HepG2 (cell line): ENCODE results near the gene RPS14. TPM values are rescaled to one million over a fixed set of nuclear protein-coding genes. Genes with fewer than 3 reads are reported as not detected.

Source experiments
- ATF7 ChIP-seq, 2 experiments: fragments of 450-650 bp in 1 of 2; sonication (generic) in 1 of 2; formaldehyde crosslinking in 1 of 2; IDR thresholded peaks; 2 replicates each; pipeline versions ENCODE4 v1.4.0 to v1.6.1; 2016 to 2020; ENCODE audit warnings: antibody characterized with exemption in 1 of 2, mild to moderate bottlenecking in 1 of 2, missing genetic modification reagents in 1 of 2
- CC2D1A ChIP-seq: sonication (generic); formaldehyde crosslinking; IDR thresholded peaks from 2 replicates; pipeline ENCODE4 v1.8.1; 2023; ENCODE audit warnings: mild to moderate bottlenecking, missing genetic modification reagents
- EP300 ChIP-seq, 3 experiments: sonication (generic) in 1 of 3; formaldehyde crosslinking in 1 of 3; IDR thresholded peaks; 2 replicates each; pipeline versions ENCODE4 v1.5.1 to v1.6.1; 2011 to 2020; ENCODE audit warnings: low read depth in 2 of 3, low read length in 2 of 3, borderline replicate concordance in 1 of 3, improper control_type of control experiment in 1 of 3, mild to moderate bottlenecking in 1 of 3, missing genetic modification reagents in 1 of 3, moderate library complexity in 1 of 3
- GRHL1 ChIP-seq: sonication (generic); formaldehyde crosslinking; conservative IDR thresholded peaks from 2 replicates; pipeline ENCODE4 v1.8.0; 2022; ENCODE audit warnings: missing genetic modification reagents
- HNRNPH1 ChIP-seq: fragments of 200-400 bp; formaldehyde crosslinking; optimal IDR thresholded peaks from 2 replicates; pipeline ENCODE3; 2017; ENCODE audit warnings: mild to moderate bottlenecking, low read depth, low read length
- IRX3 ChIP-seq: sonication (generic); formaldehyde crosslinking; IDR thresholded peaks from 2 replicates; pipeline ENCODE4 v1.8.1; 2023; ENCODE audit warnings: mild to moderate bottlenecking, low read depth, missing genetic modification reagents, borderline replicate concordance
- MIER2 ChIP-seq: IDR thresholded peaks from 2 replicates; pipeline ENCODE4 v1.6.1; 2016; ENCODE audit warnings: missing biosample characterization, missing genetic modification reagents
- RAD51 ChIP-seq: fragments of 450-650 bp; IDR thresholded peaks from 2 replicates; pipeline ENCODE4 v1.6.1; 2016; ENCODE audit warnings: borderline replicate concordance
- RARA ChIP-seq: IDR thresholded peaks from 2 replicates; pipeline ENCODE4 v1.6.1; 2016; ENCODE audit warnings: missing genetic modification reagents, missing compliant biosample characterization
- RXRB ChIP-seq: IDR thresholded peaks from 2 replicates; pipeline ENCODE4 v1.6.1; 2016; ENCODE audit warnings: borderline replicate concordance, missing genetic modification reagents, missing compliant biosample characterization
- SOX6 ChIP-seq, 2 experiments: fragments of 450-650 bp in 1 of 2; sonication (generic) in 1 of 2; formaldehyde crosslinking in 1 of 2; IDR thresholded peaks; 2 replicates each; pipeline versions ENCODE4 v1.4.0 to v1.6.1; 2017 to 2020; ENCODE audit warnings: antibody characterized with exemption in 1 of 2, mild to moderate bottlenecking in 1 of 2, missing genetic modification reagents in 1 of 2
- TGIF2 ChIP-seq: IDR thresholded peaks from 2 replicates; pipeline ENCODE4 v1.6.1; 2016; ENCODE audit warnings: control low read depth, missing compliant biosample characterization
- XRCC5 ChIP-seq: fragments of 200-400 bp; formaldehyde crosslinking; optimal IDR thresholded peaks from 2 replicates; pipeline ENCODE3; 2017; ENCODE audit warnings: mild to moderate bottlenecking, low read length
- ZFP90 ChIP-seq: sonication (generic); formaldehyde crosslinking; IDR thresholded peaks from 2 replicates; pipeline ENCODE4 v1.8.0; 2022; ENCODE audit warnings: missing genetic modification reagents, mild to moderate bottlenecking, inconsistent platforms, borderline replicate concordance
- ZNF235 ChIP-seq: sonication (generic); formaldehyde crosslinking; IDR thresholded peaks from 2 replicates; pipeline ENCODE4 v1.8.1; 2023; ENCODE audit warnings: mild to moderate bottlenecking, missing genetic modification reagents, borderline replicate concordance
- ZNF296 ChIP-seq: sonication (generic); formaldehyde crosslinking; conservative IDR thresholded peaks from 2 replicates; pipeline ENCODE4 v1.5.0; 2020; ENCODE audit warnings: mild to moderate bottlenecking, missing genetic modification reagents
- ZNF343 ChIP-seq: sonication (generic); formaldehyde crosslinking; IDR thresholded peaks from 2 replicates; pipeline ENCODE4 v1.4.0; 2020; ENCODE audit warnings: mild to moderate bottlenecking, missing genetic modification reagents
- ZNF460 ChIP-seq: sonication (generic); formaldehyde crosslinking; IDR thresholded peaks from 2 replicates; pipeline ENCODE4 v1.5.1; 2020; ENCODE audit warnings: missing genetic modification reagents, mild to moderate bottlenecking, borderline replicate concordance
- ZNF773 ChIP-seq: sonication (generic); formaldehyde crosslinking; IDR thresholded peaks from 2 replicates; pipeline ENCODE4 v1.4.0; 2020; ENCODE audit warnings: missing genetic modification reagents, borderline replicate concordance
- ZNF816 ChIP-seq: sonication (generic); formaldehyde crosslinking; IDR thresholded peaks from 2 replicates; pipeline ENCODE4 v1.8.0; 2022; ENCODE audit warnings: missing genetic modification reagents, mild to moderate bottlenecking, borderline replicate concordance
- polyA plus RNA-seq, 8 experiments: library from polyadenylated mRNA; depleted of rRNA in 3 of 8; stranded (reverse) in 7 of 8; unstranded in 1 of 8; fragments of >200 nt; fragmentation: Illumina TruSeq in 4 of 8; extraction: Trizol in 4 of 8; gene quantifications; 2 replicates each; pipeline versions ENCODE4 v1.2.1 to v1.2.3, GENCODE V29; 2011 to 2016; ENCODE audit warnings: low read depth in 4 of 8, missing spikeins in 1 of 8, mixed read lengths in 1 of 8; ENCODE audit not compliant: insufficient read depth in 1 of 8
- total RNA-seq, 5 experiments: library from RNA; depleted of rRNA; stranded (reverse); fragments of >200 nt; fragmentation: Illumina TruSeq; extraction: Trizol; gene quantifications; 2 replicates each; pipeline ENCODE4 v1.2.3, GENCODE V29; 2016; ENCODE audit warnings: low read depth in 1 of 5
- TF ChIP-seq, protein P1 (sequence below): sonication (generic); formaldehyde crosslinking; IDR thresholded peaks from 2 replicates; pipeline ENCODE4 v1.8.1; 2022; ENCODE audit warnings: low read depth, mild to moderate bottlenecking, missing genetic modification reagents
- TF ChIP-seq, protein P2 (sequence below): sonication (generic); formaldehyde crosslinking; IDR thresholded peaks from 2 replicates; pipeline ENCODE4 v1.5.0; 2020; ENCODE audit warnings: mild to moderate bottlenecking, missing genetic modification reagents

RPS14 gene
- total and polyA plus RNA-seq, 2 of the 13 experiments (the other 11 are each of a cell fraction or from before 2014, with no cell fraction given): 2,116 to 3,295 TPM

- TF ChIP-seq, protein P1, sequence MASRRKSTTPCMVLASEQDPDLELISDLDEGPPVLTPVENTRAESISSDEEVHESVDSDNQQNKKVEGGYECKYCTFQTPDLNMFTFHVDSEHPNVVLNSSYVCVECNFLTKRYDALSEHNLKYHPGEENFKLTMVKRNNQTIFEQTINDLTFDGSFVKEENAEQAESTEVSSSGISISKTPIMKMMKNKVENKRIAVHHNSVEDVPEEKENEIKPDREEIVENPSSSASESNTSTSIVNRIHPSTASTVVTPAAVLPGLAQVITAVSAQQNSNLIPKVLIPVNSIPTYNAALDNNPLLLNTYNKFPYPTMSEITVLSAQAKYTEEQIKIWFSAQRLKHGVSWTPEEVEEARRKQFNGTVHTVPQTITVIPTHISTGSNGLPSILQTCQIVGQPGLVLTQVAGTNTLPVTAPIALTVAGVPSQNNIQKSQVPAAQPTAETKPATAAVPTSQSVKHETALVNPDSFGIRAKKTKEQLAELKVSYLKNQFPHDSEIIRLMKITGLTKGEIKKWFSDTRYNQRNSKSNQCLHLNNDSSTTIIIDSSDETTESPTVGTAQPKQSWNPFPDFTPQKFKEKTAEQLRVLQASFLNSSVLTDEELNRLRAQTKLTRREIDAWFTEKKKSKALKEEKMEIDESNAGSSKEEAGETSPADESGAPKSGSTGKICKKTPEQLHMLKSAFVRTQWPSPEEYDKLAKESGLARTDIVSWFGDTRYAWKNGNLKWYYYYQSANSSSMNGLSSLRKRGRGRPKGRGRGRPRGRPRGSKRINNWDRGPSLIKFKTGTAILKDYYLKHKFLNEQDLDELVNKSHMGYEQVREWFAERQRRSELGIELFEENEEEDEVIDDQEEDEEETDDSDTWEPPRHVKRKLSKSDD (CRISPR knock-in tag): no peak
- TF ChIP-seq IRX3 (CRISPR knock-in tag) (no peak), SOX6 (IDR thresholded peaks at IDR 0.05) (no peak), SOX6 (CRISPR knock-in tag; IDR thresholded peaks at IDR 0.05) (peak; percentile 41), ZNF343 (CRISPR knock-in tag) (0 out of 2 replicates have a peak, but pooled peaks have one; percentile 72), GRHL1 (CRISPR knock-in tag) (no peak), EP300 (IDR thresholded peaks at IDR 0.05; ENCODE audit: low read depth in 2 of 2, low read length in 2 of 2) (no peak), EP300 (CRISPR knock-in tag; IDR thresholded peaks at IDR 0.05; ENCODE audit: borderline replicate concordance) (no peak), HNRNPH1 (no peak), ZNF773 (CRISPR knock-in tag) (no peak), ZNF235 (CRISPR knock-in tag) (no peak), RARA (CRISPR knock-in tag) (peak; percentile 42; the same call in 1 of the 2 replicates), RAD51 (peak; percentile 45; the same call in 1 of the 2 replicates), ZNF460 (CRISPR knock-in tag) (no peak), XRCC5 (no peak), ZNF296 (CRISPR knock-in tag) (no peak; the same call in 1 of the 2 replicates), ATF7 (IDR thresholded peaks at IDR 0.05) (no peak), ATF7 (CRISPR knock-in tag; IDR thresholded peaks at IDR 0.05) (no peak), TGIF2 (CRISPR knock-in tag) (no peak), ZFP90 (CRISPR knock-in tag) (no peak), CC2D1A (no peak), MIER2 (no peak), RXRB (CRISPR knock-in tag) (no peak), ZNF816 (CRISPR knock-in tag) (no peak)
- TF ChIP-seq, protein P2, sequence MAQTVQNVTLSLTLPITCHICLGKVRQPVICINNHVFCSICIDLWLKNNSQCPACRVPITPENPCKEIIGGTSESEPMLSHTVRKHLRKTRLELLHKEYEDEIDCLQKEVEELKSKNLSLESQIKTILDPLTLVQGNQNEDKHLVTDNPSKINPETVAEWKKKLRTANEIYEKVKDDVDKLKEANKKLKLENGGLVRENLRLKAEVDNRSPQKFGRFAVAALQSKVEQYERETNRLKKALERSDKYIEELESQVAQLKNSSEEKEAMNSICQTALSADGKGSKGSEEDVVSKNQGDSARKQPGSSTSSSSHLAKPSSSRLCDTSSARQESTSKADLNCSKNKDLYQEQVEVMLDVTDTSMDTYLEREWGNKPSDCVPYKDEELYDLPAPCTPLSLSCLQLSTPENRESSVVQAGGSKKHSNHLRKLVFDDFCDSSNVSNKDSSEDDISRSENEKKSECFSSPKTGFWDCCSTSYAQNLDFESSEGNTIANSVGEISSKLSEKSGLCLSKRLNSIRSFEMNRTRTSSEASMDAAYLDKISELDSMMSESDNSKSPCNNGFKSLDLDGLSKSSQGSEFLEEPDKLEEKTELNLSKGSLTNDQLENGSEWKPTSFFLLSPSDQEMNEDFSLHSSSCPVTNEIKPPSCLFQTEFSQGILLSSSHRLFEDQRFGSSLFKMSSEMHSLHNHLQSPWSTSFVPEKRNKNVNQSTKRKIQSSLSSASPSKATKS (CRISPR knock-in tag): no peak
Measured at GRCh38 chr5:150428106-150428876, 21.2 kb downstream of the RPS14 start (continued).
